Measurements from ENCODE around the gene CERS5.
A peak's percentile ranks its signal among the peaks of the same experiment; 100 is the strongest.

Gene CERS5

GRCh38 chr12:50167049-50167828 lies at the start of gene CERS5:
TSS of gene CERS5 (minus strand) at chr12:50167369. CDS start at chr12:50167297, 72 bp downstream.
- peak; percentile 86 for DNase-seq

- no peak for DNase-seq
Measured at GRCh38 chr12:50215033-50215432, 47.9 kb upstream of the CERS5 start.

- DNase-seq: no peak
Measured at GRCh38 chr12:50214018-50214417, 46.8 kb upstream of the CERS5 start.

- DNase-seq: no peak
Measured at GRCh38 chr12:50213439-50213838, 46.3 kb upstream of the CERS5 start.

- DNase-seq: no peak
Measured at GRCh38 chr12:50212071-50212467, 44.9 kb upstream of the CERS5 start.

- no peak for DNase-seq
Measured at GRCh38 chr12:50211392-50212070, 44.4 kb upstream of the CERS5 start.

- no peak for DNase-seq
Measured at GRCh38 chr12:50207424-50207823, 40.3 kb upstream of the CERS5 start.

GRCh38 chr12:50205648-50206047 lies 38.5 kb upstream of the CERS5 start:
- DNase-seq: no peak

- no peak for DNase-seq
Measured at GRCh38 chr12:50203691-50204090, 36.5 kb upstream of the CERS5 start.

- no peak for DNase-seq
Measured at GRCh38 chr12:50201987-50202521, 34.9 kb upstream of the CERS5 start.

GRCh38 chr12:50200552-50201273 lies 33.5 kb upstream of the CERS5 start:
- DNase-seq: no peak

GRCh38 chr12:50198829-50199228 lies 31.7 kb upstream of the CERS5 start:
- DNase-seq: no peak

- DNase-seq: peak; percentile 0
Measured at GRCh38 chr12:50197297-50197727, 30.1 kb upstream of the CERS5 start.

GRCh38 chr12:50196537-50196936 lies 29.4 kb upstream of the CERS5 start:
- DNase-seq: no peak

GRCh38 chr12:50195832-50196231 lies 28.7 kb upstream of the CERS5 start:
- no peak for DNase-seq

GRCh38 chr12:50192908-50193307 lies 25.7 kb upstream of the CERS5 start:
- DNase-seq: no peak

GRCh38 chr12:50192236-50192635 lies 25.1 kb upstream of the CERS5 start:
- no peak for DNase-seq

- DNase-seq: no peak
Measured at GRCh38 chr12:50190859-50191258, 23.7 kb upstream of the CERS5 start.

- DNase-seq: no peak
Measured at GRCh38 chr12:50188875-50189575, 21.9 kb upstream of the CERS5 start.

GRCh38 chr12:50188241-50188781 lies 21.1 kb upstream of the CERS5 start:
- DNase-seq: no peak

- DNase-seq: no peak
Measured at GRCh38 chr12:50187084-50187900, 20.1 kb upstream of the CERS5 start.

GRCh38 chr12:50186681-50187080 lies 19.5 kb upstream of the CERS5 start:
- no peak for DNase-seq

Data from NCI-H345 (cell line).